K562 (cell line): ENCODE data around the gene DGCR8. TPM values are rescaled to one million over a fixed set of nuclear protein-coding genes. Genes with fewer than 3 reads are reported as not detected.

Experiments
- CHD2 ChIP-seq: IDR thresholded peaks from 2 replicates; pipeline ENCODE4 v1.6.1; 2011; ENCODE audit warnings: low read depth, low read length
- CHD4 ChIP-seq: fragments of 200-600 bp; sonication (generic); IDR thresholded peaks from 3 replicates; pipeline ENCODE4 v1.6.1; 2012; ENCODE audit warnings: low read depth, mild to moderate bottlenecking, mixed read lengths, low read length, inconsistent platforms; ENCODE audit not compliant: insufficient read depth, insufficient replicate concordance, poor library complexity, severe bottlenecking
- GATAD2A ChIP-seq: fragments of 450-650 bp; IDR thresholded peaks from 2 replicates; pipeline ENCODE4 v1.6.1; 2017
- MEIS2 ChIP-seq: fragments of 450-650 bp; IDR thresholded peaks from 2 replicates; pipeline ENCODE4 v1.6.1; 2014; ENCODE audit warnings: mild to moderate bottlenecking; ENCODE audit not compliant: partially characterized antibody
- NFE2L1 ChIP-seq: fragments of 450-650 bp; IDR thresholded peaks from 2 replicates; pipeline ENCODE4 v1.6.1; 2016; ENCODE audit warnings: missing genetic modification characterization, low read depth, mild to moderate bottlenecking, missing compliant biosample characterization, moderate library complexity, borderline replicate concordance
- NFRKB ChIP-seq: fragments of 450-650 bp; IDR thresholded peaks from 2 replicates; pipeline ENCODE4 v1.6.1; 2016; ENCODE audit warnings: low read depth
- TEAD2 ChIP-seq: fragments of 450-650 bp; IDR thresholded peaks from 2 replicates; pipeline ENCODE4 v1.6.1; 2016; ENCODE audit warnings: missing genetic modification characterization, control low read depth, missing compliant biosample characterization
- TFAM ChIP-seq: fragments of 250-450 bp; sonication (Bioruptor Pico); conservative IDR thresholded peaks from 2 replicates; pipeline ENCODE4 v1.5.0; 2021; ENCODE audit warnings: mild to moderate bottlenecking, moderate library complexity
- ZNF347 ChIP-seq: fragments of 450-650 bp; formaldehyde crosslinking; IDR thresholded peaks from 2 replicates; pipeline ENCODE4 v1.4.0; 2020; ENCODE audit warnings: low read depth, mild to moderate bottlenecking, moderate library complexity
- ZNF431 ChIP-seq: sonication (generic); formaldehyde crosslinking; IDR thresholded peaks from 2 replicates; pipeline ENCODE4 v1.8.0; 2022; ENCODE audit warnings: mild to moderate bottlenecking, missing genetic modification reagents
- ZNF644 ChIP-seq: fragments of 200-800 bp; sonication (Bioruptor generic); IDR thresholded peaks from 2 replicates; pipeline ENCODE4 v1.6.1; 2016; ENCODE audit warnings: low read depth, missing genetic modification characterization, missing compliant biosample characterization
- ZNF668 ChIP-seq: fragments of 250-450 bp; sonication (Bioruptor Pico); IDR thresholded peaks from 2 replicates; pipeline ENCODE4 v1.8.0; 2022; ENCODE audit warnings: mild to moderate bottlenecking, inconsistent platforms
- polyA plus RNA-seq, 8 experiments: library from polyadenylated mRNA; depleted of rRNA in 4 of 8; stranded (reverse) in 5 of 8; unstranded in 3 of 8; fragments of >200 nt; fragmentation: Nextera tagmentation in 2 of 8; fragmentation: Illumina TruSeq in 1 of 8; extraction: Ambion mirVana in 2 of 8; extraction: Trizol in 1 of 8; gene quantifications; 2 replicates each; pipeline versions ENCODE4 v1.2.1 to v1.2.3, GENCODE V29; 2011 to 2014; ENCODE audit warnings: inconsistent platforms in 1 of 8, missing spikeins in 1 of 8
- total RNA-seq, 7 experiments: library from RNA; depleted of rRNA in 6 of 7; stranded (reverse); fragments of >200 nt in 6 of 7; fragmentation: Illumina TruSeq in 2 of 7; extraction: Trizol in 2 of 7; gene quantifications; 2 replicates each; pipeline versions ENCODE4 v1.2.1 to v1.2.3, GENCODE V29; 2011 to 2021; ENCODE audit warnings: low replicate concordance in 1 of 7
- TF ChIP-seq, protein P1 (sequence below): fragments of 450-650 bp; IDR thresholded peaks from 2 replicates; pipeline ENCODE4 v1.6.1; 2016; ENCODE audit warnings: missing biosample characterization, missing genetic modification characterization

The DGCR8 gene
- total and polyA plus RNA-seq, 9 of the 15 experiments (the other 6 are each of a cell fraction or from before 2014, with no cell fraction given): 5.9 to 144 (median 80.1) TPM

DNA sequence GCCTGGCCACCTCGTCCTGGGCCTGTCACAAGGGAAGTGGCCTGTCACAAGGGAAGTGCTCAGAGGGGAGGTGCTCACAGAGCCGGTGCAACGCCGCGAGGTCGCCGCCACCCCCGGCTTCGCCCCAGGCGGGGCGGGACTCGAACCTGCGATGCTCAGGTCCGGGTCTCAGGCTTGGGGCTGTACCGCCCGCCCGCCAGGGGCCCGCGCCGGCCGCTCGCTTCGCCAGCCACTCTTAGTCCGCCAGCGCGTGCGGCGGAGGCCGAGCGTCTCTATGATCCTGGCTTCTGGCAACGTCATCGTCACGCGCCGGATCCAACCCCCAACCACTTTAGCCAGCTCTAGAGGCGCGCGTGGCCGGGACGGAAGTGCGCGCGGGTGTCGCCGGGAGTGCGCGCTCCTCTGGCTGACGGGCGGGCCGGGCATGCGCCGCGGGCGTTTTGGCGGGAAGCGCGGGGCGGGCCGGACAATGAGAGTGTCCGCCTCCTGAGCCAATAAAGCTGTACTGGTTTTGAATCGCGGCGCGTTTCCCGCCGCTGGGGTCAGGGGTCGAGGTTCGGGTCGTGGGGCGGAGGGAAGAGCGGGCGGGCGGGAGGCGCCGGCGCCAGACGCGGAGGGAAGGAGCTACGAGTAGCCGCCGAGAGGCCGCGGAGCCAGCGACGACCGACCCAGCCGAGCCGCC lies 37.1 kb downstream of the DGCR8 start, which contains the start of gene TRMT2A (continued):
- peak; percentile 98 for TF ChIP-seq CHD4
- TF ChIP-seq ZNF347 (CRISPR knock-in tag): no peak
- no peak for TF ChIP-seq ZNF644
- TF ChIP-seq CHD2: peak; percentile 74
- TF ChIP-seq TEAD2 (tag): no peak
- TF ChIP-seq, protein P1, sequence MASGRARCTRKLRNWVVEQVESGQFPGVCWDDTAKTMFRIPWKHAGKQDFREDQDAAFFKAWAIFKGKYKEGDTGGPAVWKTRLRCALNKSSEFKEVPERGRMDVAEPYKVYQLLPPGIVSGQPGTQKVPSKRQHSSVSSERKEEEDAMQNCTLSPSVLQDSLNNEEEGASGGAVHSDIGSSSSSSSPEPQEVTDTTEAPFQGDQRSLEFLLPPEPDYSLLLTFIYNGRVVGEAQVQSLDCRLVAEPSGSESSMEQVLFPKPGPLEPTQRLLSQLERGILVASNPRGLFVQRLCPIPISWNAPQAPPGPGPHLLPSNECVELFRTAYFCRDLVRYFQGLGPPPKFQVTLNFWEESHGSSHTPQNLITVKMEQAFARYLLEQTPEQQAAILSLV (tag): 0 out of 2 replicates have a peak, but pooled peaks have one; percentile 30
- TF ChIP-seq MEIS2: no peak
- TF ChIP-seq TFAM (CRISPR knock-in tag): no peak
- TF ChIP-seq NFE2L1 (tag): no peak
- TF ChIP-seq ZNF431 (CRISPR knock-in tag): no peak
- peak; percentile 80; the same call in 1 of the 2 replicates for TF ChIP-seq ZNF668
- TF ChIP-seq NFRKB: no peak
- TF ChIP-seq GATAD2A: no peak
